Mammary epithelial cell (primary cell): ENCODE measurements around the gene KCNIP4.

Experiments
- EZH2 ChIP-seq: IDR thresholded peaks from 2 replicates; pipeline ENCODE4 v1.6.1; 2012; ENCODE audit warnings: low read length, inconsistent platforms, borderline replicate concordance
- TF ChIP-seq, protein P1 (sequence below), 2 donors: IDR thresholded peaks in 1 of 2; conservative IDR thresholded peaks in 1 of 2; 2 replicates each; pipeline ENCODE4 v1.5.1; 2011 to 2012; ENCODE audit warnings: inconsistent platforms in 2 of 2, low read length in 2 of 2, mild to moderate bottlenecking in 2 of 2, control low read depth in 1 of 2, low read depth in 1 of 2; ENCODE audit not compliant: insufficient read depth in 1 of 2; ENCODE audit errors: extremely low read depth in 1 of 2

DNA sequence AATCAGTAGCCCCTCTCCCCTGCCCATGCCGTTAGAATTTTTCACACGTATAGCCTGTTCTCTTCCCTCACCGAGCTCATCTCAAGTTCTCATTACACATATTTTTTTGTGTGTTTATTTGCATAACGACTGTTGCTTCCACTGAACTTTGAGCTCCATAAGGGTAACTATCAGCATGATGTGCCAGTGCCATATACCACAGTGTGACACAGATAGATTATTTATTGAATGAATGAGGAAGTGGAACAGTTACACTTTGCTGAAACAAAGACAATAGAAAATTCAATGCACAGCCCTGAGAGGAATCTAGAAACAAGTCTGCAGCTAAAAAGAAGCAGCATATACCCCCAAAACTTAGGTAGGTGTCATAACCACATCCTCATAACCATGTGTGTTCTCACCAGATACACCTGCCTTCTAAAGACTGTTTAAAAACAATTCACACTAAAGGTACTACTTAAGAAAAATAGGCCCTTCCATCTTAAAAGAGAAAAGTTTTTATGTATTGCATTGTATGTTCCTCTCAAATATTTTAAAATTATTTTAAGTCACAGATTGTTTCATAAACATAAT, 858.4 kb downstream of the KCNIP4 start:
- TF ChIP-seq, protein P1, sequence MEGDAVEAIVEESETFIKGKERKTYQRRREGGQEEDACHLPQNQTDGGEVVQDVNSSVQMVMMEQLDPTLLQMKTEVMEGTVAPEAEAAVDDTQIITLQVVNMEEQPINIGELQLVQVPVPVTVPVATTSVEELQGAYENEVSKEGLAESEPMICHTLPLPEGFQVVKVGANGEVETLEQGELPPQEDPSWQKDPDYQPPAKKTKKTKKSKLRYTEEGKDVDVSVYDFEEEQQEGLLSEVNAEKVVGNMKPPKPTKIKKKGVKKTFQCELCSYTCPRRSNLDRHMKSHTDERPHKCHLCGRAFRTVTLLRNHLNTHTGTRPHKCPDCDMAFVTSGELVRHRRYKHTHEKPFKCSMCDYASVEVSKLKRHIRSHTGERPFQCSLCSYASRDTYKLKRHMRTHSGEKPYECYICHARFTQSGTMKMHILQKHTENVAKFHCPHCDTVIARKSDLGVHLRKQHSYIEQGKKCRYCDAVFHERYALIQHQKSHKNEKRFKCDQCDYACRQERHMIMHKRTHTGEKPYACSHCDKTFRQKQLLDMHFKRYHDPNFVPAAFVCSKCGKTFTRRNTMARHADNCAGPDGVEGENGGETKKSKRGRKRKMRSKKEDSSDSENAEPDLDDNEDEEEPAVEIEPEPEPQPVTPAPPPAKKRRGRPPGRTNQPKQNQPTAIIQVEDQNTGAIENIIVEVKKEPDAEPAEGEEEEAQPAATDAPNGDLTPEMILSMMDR (conservative IDR thresholded peaks at IDR 0.05 in 1 of 2, IDR thresholded peaks at IDR 0.05 in 1 of 2; ENCODE audit: extremely low read depth in 1 of 2, insufficient read depth in 1 of 2, low read depth in 1 of 2, low read length in 2 of 2), result no peak
- no peak for TF ChIP-seq EZH2
